ENCODE results near the gene KLF6.

KLF6 gene

DNA sequence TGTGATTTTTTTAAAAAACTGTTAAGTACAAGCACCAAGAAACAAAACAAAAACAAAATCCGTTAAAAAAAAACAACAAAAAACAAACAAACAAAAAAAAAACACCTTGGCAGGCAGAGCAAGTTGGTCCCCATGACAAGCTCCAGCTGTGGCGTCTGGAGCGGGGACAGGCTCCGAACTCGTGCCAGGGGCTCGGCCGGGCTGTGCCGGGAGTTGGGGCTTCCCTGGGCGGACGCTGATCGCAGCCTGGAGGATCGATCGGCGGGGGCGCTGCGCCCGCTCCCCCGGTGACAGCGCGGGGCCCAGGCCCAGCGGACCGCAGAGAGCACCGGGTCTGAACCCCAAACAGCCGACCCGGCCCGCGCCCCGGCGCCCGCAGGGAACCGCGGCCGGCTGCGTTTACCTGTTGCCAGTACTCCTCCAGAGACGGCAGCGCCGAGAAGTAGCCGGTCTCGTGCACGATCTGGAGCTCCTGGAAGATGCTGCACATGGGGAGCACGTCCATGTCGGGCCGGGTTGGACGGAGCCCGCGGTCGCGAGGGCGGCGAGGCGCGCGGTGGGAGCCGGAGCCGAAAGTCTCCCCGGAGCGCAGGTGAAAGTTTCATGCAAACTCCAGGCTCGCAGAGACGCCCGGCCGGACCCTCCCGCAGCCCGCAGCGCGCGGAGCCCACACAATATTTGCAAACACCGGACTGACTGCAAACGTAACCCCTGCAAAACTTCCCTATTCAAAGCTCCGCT, at the start of gene KLF6:
KLF6 (minus strand) TSS at position 700 of the 741 bp plus-strand sequence; CDS start at position 505, 195 bp downstream.
- DNase-seq (ENCODE audit: low read depth, low spot score): no peak

DNA sequence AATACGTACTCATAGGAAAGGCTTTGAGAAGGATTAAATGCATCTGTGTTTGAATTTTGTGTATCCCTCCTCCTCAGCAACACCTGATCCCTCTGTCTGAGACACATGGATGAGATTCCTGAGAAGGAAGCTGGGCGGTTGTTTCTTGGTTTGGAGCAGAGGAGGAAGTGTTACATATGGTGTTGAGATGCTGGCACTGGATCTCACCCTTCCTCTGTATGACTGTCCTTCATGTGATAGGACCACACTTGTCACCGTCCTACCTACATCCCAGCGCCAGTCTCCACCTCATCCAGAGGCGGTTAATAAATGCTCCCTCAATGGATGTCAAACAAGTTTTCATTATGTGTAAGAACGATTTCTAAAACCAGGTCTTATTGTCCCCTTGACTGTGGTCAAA, 49.4 kb upstream of the KLF6 start:
- no peak for DNase-seq (ENCODE audit: low read depth, low spot score)

GRCh38 chr10:3833046-3833445, 48.0 kb upstream of the KLF6 start:
- no peak for DNase-seq (ENCODE audit: low read depth, low spot score)

GRCh38 chr10:3832022-3832786, 47.2 kb upstream of the KLF6 start:
- no peak for DNase-seq (ENCODE audit: low read depth, low spot score)

GRCh38 chr10:3831608-3832007, 46.6 kb upstream of the KLF6 start:
- no peak for DNase-seq (ENCODE audit: low read depth, low spot score)

GRCh38 chr10:3830946-3831345, 45.9 kb upstream of the KLF6 start:
- DNase-seq (ENCODE audit: low read depth, low spot score): no peak

- DNase-seq (ENCODE audit: low read depth, low spot score): peak; percentile 85
These were observed 44.4 kb upstream of the KLF6 start for GRCh38 chr10:3829156-3830050.

DNA sequence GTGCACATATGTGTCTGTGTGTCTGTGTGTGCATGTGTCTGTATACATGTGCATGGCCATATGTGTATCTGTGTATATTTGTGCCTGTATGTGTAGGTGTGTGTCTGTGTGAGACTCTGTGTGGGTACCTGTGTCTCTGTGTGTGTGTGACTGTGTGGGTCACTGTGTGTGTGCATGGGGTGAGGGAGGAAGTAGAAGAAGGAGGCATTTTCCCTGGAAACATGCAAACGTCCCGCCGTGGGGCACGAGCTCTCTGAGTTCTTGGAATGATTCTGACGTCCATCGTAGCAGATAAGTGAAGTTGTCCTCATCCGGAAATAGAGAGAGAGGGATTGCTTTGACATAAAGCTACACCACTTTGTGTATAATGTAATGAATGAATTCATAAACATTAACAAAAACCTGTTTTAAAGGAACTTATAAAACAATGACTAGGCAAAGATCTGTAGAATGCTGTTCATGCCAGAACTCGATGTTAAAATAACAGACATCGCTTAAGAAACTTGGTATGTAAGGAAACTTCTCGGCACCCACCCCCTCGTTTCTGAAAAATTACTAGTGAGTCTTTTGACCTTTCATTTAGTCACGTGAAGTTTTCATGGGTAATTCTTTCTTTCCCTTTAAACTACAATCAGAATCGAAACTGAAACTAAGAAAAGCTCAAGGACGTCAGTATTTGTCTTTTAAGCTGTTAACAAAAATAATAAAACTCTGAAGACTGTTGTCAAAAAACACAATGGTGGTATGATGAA, 43.6 kb upstream of the KLF6 start:
- DNase-seq (ENCODE audit: low read depth, low spot score): no peak

GRCh38 chr10:3827768-3828403, 42.9 kb upstream of the KLF6 start:
- no peak for DNase-seq (ENCODE audit: low read depth, low spot score)

- peak; percentile 76 for DNase-seq (ENCODE audit: low read depth, low spot score)
These were observed 42.3 kb upstream of the KLF6 start for GRCh38 chr10:3827266-3827665.

DNA sequence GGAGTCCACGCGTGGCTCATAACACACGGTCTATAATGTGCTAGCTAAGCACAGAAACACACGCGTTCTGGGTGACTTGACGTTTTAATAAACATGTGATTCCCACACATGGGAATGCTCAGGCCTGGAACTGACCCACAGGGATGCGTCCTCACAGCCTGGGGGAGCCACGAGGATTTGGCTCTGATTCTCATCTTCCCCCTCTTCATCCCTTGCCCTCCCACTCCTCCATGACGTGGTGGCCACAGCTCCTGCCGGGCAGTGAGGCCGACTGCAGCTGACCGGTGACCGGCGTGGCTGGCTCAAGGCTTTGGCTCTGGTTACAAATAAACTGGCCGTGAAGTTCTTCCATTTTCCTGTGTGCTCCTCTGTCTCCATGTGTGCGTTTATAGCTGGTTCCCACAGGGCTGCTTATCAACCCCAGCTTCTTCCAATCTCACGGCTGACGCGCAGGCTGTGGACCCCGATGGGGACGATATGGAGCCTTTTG, 40.9 kb upstream of the KLF6 start:
- DNase-seq (ENCODE audit: low read depth, low spot score): peak; percentile 58

DNA sequence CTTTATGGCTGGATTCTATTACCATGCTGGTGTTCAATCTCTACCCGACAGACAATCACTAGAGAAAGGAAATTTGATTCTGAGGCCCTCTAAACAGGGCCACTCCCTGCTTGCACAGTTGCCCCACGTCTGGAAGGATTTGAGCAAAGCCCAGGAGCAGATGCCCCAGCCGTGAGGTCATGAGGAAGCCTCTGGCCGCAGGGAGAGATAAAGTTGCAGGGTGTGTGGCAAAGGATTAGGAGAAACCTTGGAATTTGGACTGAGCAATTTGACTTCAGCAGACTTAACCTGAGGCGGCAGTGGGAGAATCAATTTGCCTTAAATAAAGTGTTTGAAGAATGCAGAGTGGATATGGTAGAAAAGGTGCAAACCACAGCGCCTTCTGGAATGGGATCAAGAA, 40.2 kb upstream of the KLF6 start:
- DNase-seq (ENCODE audit: low read depth, low spot score): peak; percentile 96

GRCh38 chr10:3822541-3823330, 37.7 kb upstream of the KLF6 start:
- no peak for DNase-seq (ENCODE audit: low read depth, low spot score)

DNA sequence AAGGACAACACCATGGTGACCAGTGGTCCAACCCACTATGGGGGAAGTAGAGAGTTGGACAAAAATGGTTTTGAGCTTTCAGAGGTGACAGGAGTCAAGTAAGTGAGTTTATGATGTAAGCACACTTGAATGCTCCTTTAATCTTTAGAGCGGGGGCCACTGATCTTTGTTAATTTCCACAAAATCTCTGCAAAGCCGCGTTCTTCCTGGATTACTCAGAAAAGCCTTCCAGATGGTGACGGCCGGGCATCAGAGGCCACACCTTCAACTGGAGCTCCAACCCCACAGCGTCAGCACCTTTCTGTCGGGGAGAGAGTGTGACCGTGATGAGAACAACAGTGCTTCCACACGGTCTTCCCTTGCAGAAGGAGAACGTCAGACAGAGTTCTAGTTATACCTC, 35.2 kb upstream of the KLF6 start:
- peak; percentile 56 for DNase-seq (ENCODE audit: low read depth, low spot score)

- no peak for DNase-seq (ENCODE audit: low read depth, low spot score)
These were observed 32.0 kb upstream of the KLF6 start for GRCh38 chr10:3816995-3817394.

DNA sequence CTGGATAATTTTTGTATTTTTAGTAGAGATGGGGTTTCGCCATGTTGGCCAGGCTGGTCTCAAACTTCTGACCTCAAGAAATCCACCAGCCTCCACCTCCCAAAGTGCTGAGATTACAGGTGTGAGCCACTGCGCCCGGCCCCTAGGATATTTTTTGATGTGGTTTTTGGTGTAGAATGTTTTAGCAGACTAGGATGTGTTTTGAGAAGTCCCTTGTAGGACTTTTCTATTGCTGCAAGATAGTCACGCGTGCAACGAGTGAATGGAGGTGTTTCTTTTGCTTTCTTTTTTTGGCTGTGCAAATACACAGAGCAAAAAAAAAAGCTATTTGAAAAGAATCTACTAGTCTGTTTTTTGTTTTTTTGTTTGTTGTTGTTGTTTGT, 29.8 kb upstream of the KLF6 start:
- DNase-seq (ENCODE audit: low read depth, low spot score): no peak

DNA sequence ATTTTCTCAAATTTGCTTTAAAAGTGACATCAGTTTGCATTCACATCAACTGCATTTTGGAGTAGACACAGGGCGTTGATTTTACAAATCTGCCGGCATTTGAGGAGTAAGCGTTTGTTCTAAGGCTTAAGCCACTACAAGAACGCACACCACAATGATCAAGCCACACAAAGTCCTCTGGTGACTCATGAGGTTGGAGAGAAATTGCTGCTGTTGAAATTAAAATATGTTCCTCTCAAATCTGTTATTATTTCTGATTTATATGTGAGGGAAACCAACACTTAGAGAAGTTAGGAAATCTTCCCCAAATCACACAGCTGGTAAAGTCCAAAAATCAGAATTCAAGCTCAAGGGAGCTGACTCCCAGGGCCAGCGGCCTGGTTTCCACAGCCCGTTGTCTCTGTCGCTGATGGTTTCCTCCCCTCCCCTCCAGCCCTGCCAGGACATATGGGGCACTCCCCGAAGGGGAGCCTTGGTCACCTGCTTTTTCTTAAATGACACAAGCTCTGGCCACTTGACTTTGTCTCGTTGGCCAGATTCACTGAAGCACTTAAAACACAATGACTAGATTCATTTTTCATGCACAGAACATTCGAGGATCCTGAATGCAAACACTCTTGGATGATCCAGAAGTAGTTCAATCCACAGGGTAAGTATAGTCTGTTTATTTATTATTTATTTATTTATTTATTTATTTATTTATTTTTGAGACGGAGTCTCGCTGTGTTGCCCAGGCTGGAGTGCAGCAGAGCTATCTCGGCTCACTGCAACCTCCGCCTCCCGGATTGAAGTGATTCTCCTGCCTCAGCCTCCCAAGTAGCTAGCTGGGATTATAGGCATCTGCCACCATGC, 29.2 kb upstream of the KLF6 start:
- no peak for DNase-seq (ENCODE audit: low read depth, low spot score)

- DNase-seq (ENCODE audit: low read depth, low spot score): no peak
These were observed 28.3 kb upstream of the KLF6 start for GRCh38 chr10:3813267-3813666.

GRCh38 chr10:3812141-3812540, 27.1 kb upstream of the KLF6 start:
- DNase-seq (ENCODE audit: low read depth, low spot score): no peak
